ENCODE results near the gene ZNF608. TPM values are rescaled to one million over a fixed set of nuclear protein-coding genes. Genes with fewer than 3 reads are reported as not detected.

Gene ZNF608
- total and polyA plus RNA-seq, 2 experiments from 2014 or later: 20.5 to 42.4 TPM

GRCh38 chr5:124747791-124748686, 1.6 kb upstream of the ZNF608 start:
- Histone ChIP-seq H3K27me3 (ENCODE audit: insufficient read depth) (no peaks in the 10 kb centered on the region), H3K9me2 (ENCODE audit: insufficient read depth) (no peaks in the 10 kb centered on the region), H4K20me1 (replicated peaks; ENCODE audit: insufficient read depth) (no peaks in the 10 kb centered on the region), H3K36me3 (ENCODE audit: insufficient read depth) (no peaks in the 10 kb centered on the region), H3K27ac (ENCODE audit: low read depth) (peak overlapping the region; percentile 96), H3K4me1 (ENCODE audit: insufficient read depth) (peaks cover 41% of the 10 kb centered on the region), H3K4me2 (peak overlapping the region; percentile 78), H3F3A (replicated peaks; ENCODE audit: low read depth) (no peaks in the 10 kb centered on the region), H2AFZ (no peak overlapping the region), H3K79me2 (replicated peaks; ENCODE audit: insufficient read depth) (peaks cover 44% of the 10 kb centered on the region), H3K4me3 (peak overlapping the region; percentile 63)
- DNase-seq (ENCODE audit: low spot score): no peak
- H3K36me3 Mint-ChIP-seq (ENCODE audit: low read depth): peaks cover 2% of the 10 kb centered on the region; the same call in 2 of the 3 replicates
- no peak for ATAC-seq
- peaks cover 22% of the 10 kb centered on the region for H3K4me1 Mint-ChIP-seq
- no peaks in the 10 kb centered on the region; the same call in 2 of the 3 replicates for H3K9me3 Mint-ChIP-seq
- H3K27me3 Mint-ChIP-seq (ENCODE audit: insufficient read depth, low read depth, poor library complexity): peaks cover 6% of the 10 kb centered on the region
- TF ChIP-seq POLR2AphosphoS5 (IDR thresholded peaks at IDR 0.05; ENCODE audit: low read depth) (0 out of 2 replicates have a peak, but pooled peaks have one; percentile 17), ZNF114 (CRISPR knock-in tag; IDR thresholded peaks at IDR 0.05) (no peak)
- H3K27ac Mint-ChIP-seq: peak overlapping the region; percentile 98
- no peak overlapping the region for H3K4me3 Mint-ChIP-seq

GRCh38 chr5:124746916-124747790, 714 bp upstream of the ZNF608 start:
- peaks cover 22% of the 10 kb centered on the region for H3K4me1 Mint-ChIP-seq
- H3K27ac Mint-ChIP-seq: peak overlapping the region; percentile 98
- no peaks in the 10 kb centered on the region for H3F3A ChIP-seq (replicated peaks; ENCODE audit: low read depth)
- peak overlapping the region; percentile 78 for H3K4me2 ChIP-seq
- no peaks in the 10 kb centered on the region for H3K36me3 ChIP-seq (ENCODE audit: insufficient read depth)
- peak; percentile 95 for DNase-seq (ENCODE audit: low spot score)
- H3K9me2 ChIP-seq (ENCODE audit: insufficient read depth): no peaks in the 10 kb centered on the region
- peak overlapping the region; percentile 96 for H3K27ac ChIP-seq (ENCODE audit: low read depth)
- no peaks in the 10 kb centered on the region for H4K20me1 ChIP-seq (replicated peaks; ENCODE audit: insufficient read depth)
- no peak overlapping the region for H3K4me3 Mint-ChIP-seq
- H2AFZ ChIP-seq: no peak overlapping the region
- H3K4me1 ChIP-seq (ENCODE audit: insufficient read depth): peaks cover 50% of the 10 kb centered on the region
- peak; percentile 25 for ATAC-seq
- peak overlapping the region; percentile 63 for H3K4me3 ChIP-seq
- peaks cover 53% of the 10 kb centered on the region for H3K79me2 ChIP-seq (replicated peaks; ENCODE audit: insufficient read depth)
- no peaks in the 10 kb centered on the region for H3K27me3 ChIP-seq (ENCODE audit: insufficient read depth)
- peaks cover 2% of the 10 kb centered on the region; the same call in 2 of the 3 replicates for H3K36me3 Mint-ChIP-seq (ENCODE audit: low read depth)
- H3K27me3 Mint-ChIP-seq (ENCODE audit: insufficient read depth, low read depth, poor library complexity): peaks cover 6% of the 10 kb centered on the region
- H3K9me3 Mint-ChIP-seq: no peaks in the 10 kb centered on the region; the same call in 2 of the 3 replicates
- TF ChIP-seq POLR2AphosphoS5 (IDR thresholded peaks at IDR 0.05; ENCODE audit: low read depth): no peak; the same call in 1 of the 2 replicates
- TF ChIP-seq REST (IDR thresholded peaks at IDR 0.05; ENCODE audit: unreplicated experiment): no peak
- no peak for TF ChIP-seq ZNF114 (CRISPR knock-in tag; IDR thresholded peaks at IDR 0.05)
- no peak; the same call in 1 of the 2 replicates for TF ChIP-seq CREB1 (CRISPR knock-in tag; IDR thresholded peaks at IDR 0.05; ENCODE audit: low read depth)
- TF ChIP-seq, protein P1, sequence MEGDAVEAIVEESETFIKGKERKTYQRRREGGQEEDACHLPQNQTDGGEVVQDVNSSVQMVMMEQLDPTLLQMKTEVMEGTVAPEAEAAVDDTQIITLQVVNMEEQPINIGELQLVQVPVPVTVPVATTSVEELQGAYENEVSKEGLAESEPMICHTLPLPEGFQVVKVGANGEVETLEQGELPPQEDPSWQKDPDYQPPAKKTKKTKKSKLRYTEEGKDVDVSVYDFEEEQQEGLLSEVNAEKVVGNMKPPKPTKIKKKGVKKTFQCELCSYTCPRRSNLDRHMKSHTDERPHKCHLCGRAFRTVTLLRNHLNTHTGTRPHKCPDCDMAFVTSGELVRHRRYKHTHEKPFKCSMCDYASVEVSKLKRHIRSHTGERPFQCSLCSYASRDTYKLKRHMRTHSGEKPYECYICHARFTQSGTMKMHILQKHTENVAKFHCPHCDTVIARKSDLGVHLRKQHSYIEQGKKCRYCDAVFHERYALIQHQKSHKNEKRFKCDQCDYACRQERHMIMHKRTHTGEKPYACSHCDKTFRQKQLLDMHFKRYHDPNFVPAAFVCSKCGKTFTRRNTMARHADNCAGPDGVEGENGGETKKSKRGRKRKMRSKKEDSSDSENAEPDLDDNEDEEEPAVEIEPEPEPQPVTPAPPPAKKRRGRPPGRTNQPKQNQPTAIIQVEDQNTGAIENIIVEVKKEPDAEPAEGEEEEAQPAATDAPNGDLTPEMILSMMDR (conservative IDR thresholded peaks at IDR 0.05; ENCODE audit: low read depth in 2 of 2): no peak

Measured in GM23338 (cell line).